ENCODE measurements around the gene CR1.
"Not testable (repeated sequence)": the region's sequence is repeated elsewhere in the genome, so short reads cannot be mapped to it uniquely, and the experiment has no call there.

DNA sequence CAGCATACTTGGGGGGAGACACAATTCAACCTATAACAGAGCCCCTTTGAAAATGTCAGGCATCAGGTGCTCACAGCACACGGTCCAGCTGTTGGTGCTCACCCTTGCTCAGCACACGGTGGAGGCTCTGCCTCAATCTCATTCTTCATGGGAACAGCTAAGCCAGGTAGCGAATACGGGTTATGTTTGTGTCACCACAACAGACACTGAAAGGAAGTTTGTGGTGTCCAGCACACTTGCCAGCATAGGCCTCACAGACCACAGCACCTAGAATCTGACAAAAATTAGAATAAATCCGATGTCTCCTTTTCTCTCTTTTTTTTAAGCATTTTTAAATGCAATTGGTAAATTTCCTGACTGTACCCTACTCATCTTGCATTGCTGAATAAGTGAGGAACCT lies 77.1 kb downstream of the CR1 start:
- TF ChIP-seq, protein P1, sequence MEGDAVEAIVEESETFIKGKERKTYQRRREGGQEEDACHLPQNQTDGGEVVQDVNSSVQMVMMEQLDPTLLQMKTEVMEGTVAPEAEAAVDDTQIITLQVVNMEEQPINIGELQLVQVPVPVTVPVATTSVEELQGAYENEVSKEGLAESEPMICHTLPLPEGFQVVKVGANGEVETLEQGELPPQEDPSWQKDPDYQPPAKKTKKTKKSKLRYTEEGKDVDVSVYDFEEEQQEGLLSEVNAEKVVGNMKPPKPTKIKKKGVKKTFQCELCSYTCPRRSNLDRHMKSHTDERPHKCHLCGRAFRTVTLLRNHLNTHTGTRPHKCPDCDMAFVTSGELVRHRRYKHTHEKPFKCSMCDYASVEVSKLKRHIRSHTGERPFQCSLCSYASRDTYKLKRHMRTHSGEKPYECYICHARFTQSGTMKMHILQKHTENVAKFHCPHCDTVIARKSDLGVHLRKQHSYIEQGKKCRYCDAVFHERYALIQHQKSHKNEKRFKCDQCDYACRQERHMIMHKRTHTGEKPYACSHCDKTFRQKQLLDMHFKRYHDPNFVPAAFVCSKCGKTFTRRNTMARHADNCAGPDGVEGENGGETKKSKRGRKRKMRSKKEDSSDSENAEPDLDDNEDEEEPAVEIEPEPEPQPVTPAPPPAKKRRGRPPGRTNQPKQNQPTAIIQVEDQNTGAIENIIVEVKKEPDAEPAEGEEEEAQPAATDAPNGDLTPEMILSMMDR (IDR thresholded peaks at IDR 0.05), result not testable (repeated sequence)
- TF ChIP-seq ZFX (IDR thresholded peaks at IDR 0.05; ENCODE audit: borderline replicate concordance), result not testable (repeated sequence)
